GM12878 (cell line): ENCODE measurements around the gene ANKRD33B. TPM values are rescaled to one million over a fixed set of nuclear protein-coding genes. Genes with fewer than 3 reads are reported as not detected.

ENCODE experiments used
- ATAC-seq: fragments of 200-7000 bp; cut with Tn5 transposase; 3 replicates; pipeline ENCODE4 v1.9.1; 2020; ENCODE audit warnings: mild to moderate bottlenecking, moderate library complexity
- BruUV-seq: library from RNA; stranded (reverse); fragments of 400-500 nt; replicated peaks from 2 replicates; lab custom pipeline; 2021; lab: Mats Ljungman, UMichigan
- CTCF ChIA-PET: fragments of 300-600 bp; sonication (Branson Sonifier 250); formaldehyde crosslinking; extraction: SDS; loops from one replicate; lab custom pipeline; 2021; ENCODE audit warnings: inconsistent platforms; lab: Yijun Ruan, JAX
- POLR2A ChIA-PET: fragments of 350-600 bp; formaldehyde crosslinking; extraction: SDS; loops from one replicate; lab custom pipeline; 2021; ENCODE audit warnings: inconsistent platforms; lab: Charles Lee
- RAD21 ChIA-PET: fragments of 300-600 bp; sonication (Branson Sonifier 250); formaldehyde crosslinking; loops from one replicate; lab custom pipeline; 2023; ENCODE audit warnings: antibody characterized with exemption; ENCODE audit not compliant: unreplicated experiment; lab: Charles Lee
- SMC1A ChIA-PET: fragments of 300-600 bp; sonication (Branson Sonifier 250); formaldehyde crosslinking; loops from one replicate; lab custom pipeline; 2023; ENCODE audit not compliant: unreplicated experiment, uncharacterized antibody; lab: Charles Lee
- DNase-seq: peaks from one replicate; pipeline ENCODE4 v3.0.0-alpha.2; 2011; ENCODE audit warnings: low read depth, low spot score
- FAIRE-seq: peaks from 3 replicates; lab custom pipeline; 2011; peaks lifted over from hg19 to GRCh38; lab: Jason Lieb, UNC
- H2AFZ ChIP-seq: 2 replicates; pipeline ENCODE4 v1.6.0; 2011; ENCODE audit warnings: low read depth, low read length, control low read depth; ENCODE audit not compliant: control insufficient read depth
- H3K27ac ChIP-seq: 2 replicates; pipeline ENCODE4 v1.5.1; 2011; ENCODE audit warnings: control low read depth; ENCODE audit not compliant: control insufficient read depth, insufficient read depth
- H3K27me3 ChIP-seq, 2 experiments: replicated peaks in 1 of 2; 2 replicates each; pipeline versions ENCODE4 v1.6.0 to v1.6.1; 2011; ENCODE audit warnings: low read length in 1 of 2; ENCODE audit not compliant: control insufficient read depth in 2 of 2, insufficient read depth in 2 of 2
- H3K36me3 ChIP-seq, 2 experiments: 2 replicates each; pipeline ENCODE4 v1.5.1; 2011; ENCODE audit warnings: low read length in 1 of 2; ENCODE audit not compliant: control insufficient read depth in 2 of 2, insufficient read depth in 2 of 2
- H3K4me1 ChIP-seq: 2 replicates; pipeline ENCODE4 v1.6.1; 2011; ENCODE audit warnings: mild to moderate bottlenecking, low read length, moderate library complexity, mixed read lengths; ENCODE audit not compliant: control insufficient read depth, insufficient read depth
- H3K4me2 ChIP-seq: 2 replicates; pipeline ENCODE4 v1.6.0; 2011; ENCODE audit warnings: control low read depth; ENCODE audit not compliant: control insufficient read depth, insufficient read depth
- H3K4me3 ChIP-seq: fragments of 200-600 bp; sonication (generic); 2 replicates; pipeline ENCODE4 v1.5.1; 2016
- H3K79me2 ChIP-seq: 2 replicates; pipeline ENCODE4 v1.6.0; 2011; ENCODE audit warnings: low read length; ENCODE audit not compliant: control insufficient read depth, insufficient read depth
- H3K9ac ChIP-seq: 2 replicates; pipeline ENCODE4 v1.8.0; 2011; ENCODE audit warnings: low read length, control low read depth, mixed read lengths; ENCODE audit not compliant: control insufficient read depth, insufficient read depth
- H3K9me3 ChIP-seq: replicated peaks from 3 replicates; pipeline ENCODE4 v1.5.1; 2011; ENCODE audit warnings: mild to moderate bottlenecking, low read length; ENCODE audit not compliant: control insufficient read depth, insufficient read depth
- H4K20me1 ChIP-seq: 2 replicates; pipeline ENCODE4 v1.6.0; 2011; ENCODE audit not compliant: control insufficient read depth, insufficient read depth
- LARP7 ChIP-seq: fragments of 450-650 bp; IDR thresholded peaks from 2 replicates; pipeline ENCODE4 v1.6.1; 2017; ENCODE audit warnings: mild to moderate bottlenecking
- NFYA ChIP-seq: IDR thresholded peaks from 2 replicates; pipeline ENCODE4 v1.6.1; 2011; ENCODE audit warnings: low read depth, mild to moderate bottlenecking, low read length, improper control_type of control experiment, borderline replicate concordance
- SIN3A ChIP-seq: IDR thresholded peaks from 2 replicates; pipeline ENCODE4 v1.6.1; 2012; ENCODE audit warnings: low read depth, low read length, improper control_type of control experiment
- WGBS: methylation state at CpG from one replicate; pipeline ENCODE4 v1.1.6; 2016; ENCODE audit warnings: low lambda C conversion rate; ENCODE audit not compliant: insufficient replicate concordance, insufficient coverage; ENCODE audit errors: missing lambda C conversion rate; 5-methylcytosine and 5-hydroxymethylcytosine counted together
- in situ Hi-C: fragments of 300-500 bp; cut with MboI; formaldehyde crosslinking; loops from 9 replicates; pipeline ENCODE4 v1.14.3; 2018; ENCODE audit warnings: mixed read lengths
- intact Hi-C: fragments of 100-400 bp; cut with micrococcal nuclease; formaldehyde crosslinking; loops from one replicate; pipeline ENCODE4 v1.14.2; 2022; ENCODE audit not compliant: unreplicated experiment
- polyA plus RNA-seq, 11 experiments: library from polyadenylated mRNA; depleted of rRNA in 4 of 11; unstranded in 6 of 11; stranded (reverse) in 5 of 11; fragments of >200 nt; fragmentation: Nextera tagmentation in 4 of 11; fragmentation: Illumina TruSeq in 1 of 11; extraction: Ambion mirVana in 4 of 11; extraction: Trizol in 1 of 11; gene quantifications; 1 replicate in 1 of 11; 2 replicates in 10 of 11; pipeline versions ENCODE4 v1.2.1 to v1.2.3, GENCODE V29; 2011 to 2016; ENCODE audit warnings: inconsistent platforms in 2 of 11, missing spikeins in 2 of 11, low read depth in 1 of 11
- total RNA-seq, 4 experiments: library from RNA; depleted of rRNA in 3 of 4; stranded (reverse); fragments of >200 nt in 3 of 4; fragmentation: Illumina TruSeq in 1 of 4; extraction: Trizol in 1 of 4; gene quantifications; 2 replicates each; pipeline versions ENCODE4 v1.2.1 to v1.2.3, GENCODE V29; 2013 to 2021
- TF ChIP-seq, protein P1 (sequence below): fragments of 450-650 bp; IDR thresholded peaks from 2 replicates; pipeline ENCODE4 v1.6.1; 2017; ENCODE audit warnings: mild to moderate bottlenecking
- TF ChIP-seq, protein P2 (sequence below): IDR thresholded peaks from 2 replicates; pipeline ENCODE4 v1.6.1; 2012; ENCODE audit warnings: low read depth, low read length, improper control_type of control experiment
- TF ChIP-seq, protein P3 (sequence below): fragments of 450-650 bp; IDR thresholded peaks from 2 replicates; pipeline ENCODE4 v1.6.1; 2018; ENCODE audit warnings: mild to moderate bottlenecking, low read depth, moderate library complexity; ENCODE audit not compliant: partially characterized antibody

The ANKRD33B gene
- total and polyA plus RNA-seq, 10 of the 15 experiments (the other 5 are each of a cell fraction or from before 2014, with no cell fraction given): 4.9 to 61.6 (median 15.6) TPM

DNA sequence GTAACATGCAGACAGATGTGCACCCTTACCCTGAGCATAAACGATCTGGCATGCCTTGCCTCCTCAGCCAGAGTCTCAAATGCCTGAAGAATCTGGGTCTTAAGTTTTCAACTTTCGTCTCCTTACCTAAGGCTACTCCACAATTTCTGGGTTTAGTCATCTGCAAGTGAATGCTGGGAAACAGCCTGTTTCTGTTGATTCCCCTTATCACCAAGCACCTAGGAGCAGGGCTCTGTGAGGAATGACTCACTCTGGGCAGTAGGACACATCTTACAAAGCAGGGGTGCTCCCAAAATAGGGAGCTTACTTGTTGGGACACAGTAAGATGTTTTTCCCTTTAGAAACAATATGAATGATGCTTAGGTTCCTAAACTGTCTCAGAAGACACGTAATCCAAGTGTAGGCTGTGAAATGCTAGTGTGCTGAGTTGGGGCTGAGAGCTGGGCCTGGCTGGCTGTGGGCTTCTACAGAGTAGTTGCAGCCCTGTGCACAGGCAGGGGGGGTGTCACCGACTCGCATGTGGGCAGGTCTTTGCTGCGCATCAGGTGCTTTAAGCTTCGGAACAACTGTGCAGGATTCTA lies 139.1 kb downstream of the ANKRD33B start:
- FAIRE-seq: no peak
- TF ChIP-seq SIN3A (no peak), NFYA (no peak), LARP7 (no peak)
- TF ChIP-seq, protein P1, sequence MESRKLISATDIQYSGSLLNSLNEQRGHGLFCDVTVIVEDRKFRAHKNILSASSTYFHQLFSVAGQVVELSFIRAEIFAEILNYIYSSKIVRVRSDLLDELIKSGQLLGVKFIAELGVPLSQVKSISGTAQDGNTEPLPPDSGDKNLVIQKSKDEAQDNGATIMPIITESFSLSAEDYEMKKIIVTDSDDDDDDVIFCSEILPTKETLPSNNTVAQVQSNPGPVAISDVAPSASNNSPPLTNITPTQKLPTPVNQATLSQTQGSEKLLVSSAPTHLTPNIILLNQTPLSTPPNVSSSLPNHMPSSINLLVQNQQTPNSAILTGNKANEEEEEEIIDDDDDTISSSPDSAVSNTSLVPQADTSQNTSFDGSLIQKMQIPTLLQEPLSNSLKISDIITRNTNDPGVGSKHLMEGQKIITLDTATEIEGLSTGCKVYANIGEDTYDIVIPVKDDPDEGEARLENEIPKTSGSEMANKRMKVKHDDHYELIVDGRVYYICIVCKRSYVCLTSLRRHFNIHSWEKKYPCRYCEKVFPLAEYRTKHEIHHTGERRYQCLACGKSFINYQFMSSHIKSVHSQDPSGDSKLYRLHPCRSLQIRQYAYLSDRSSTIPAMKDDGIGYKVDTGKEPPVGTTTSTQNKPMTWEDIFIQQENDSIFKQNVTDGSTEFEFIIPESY: no peak
- TF ChIP-seq, protein P2, sequence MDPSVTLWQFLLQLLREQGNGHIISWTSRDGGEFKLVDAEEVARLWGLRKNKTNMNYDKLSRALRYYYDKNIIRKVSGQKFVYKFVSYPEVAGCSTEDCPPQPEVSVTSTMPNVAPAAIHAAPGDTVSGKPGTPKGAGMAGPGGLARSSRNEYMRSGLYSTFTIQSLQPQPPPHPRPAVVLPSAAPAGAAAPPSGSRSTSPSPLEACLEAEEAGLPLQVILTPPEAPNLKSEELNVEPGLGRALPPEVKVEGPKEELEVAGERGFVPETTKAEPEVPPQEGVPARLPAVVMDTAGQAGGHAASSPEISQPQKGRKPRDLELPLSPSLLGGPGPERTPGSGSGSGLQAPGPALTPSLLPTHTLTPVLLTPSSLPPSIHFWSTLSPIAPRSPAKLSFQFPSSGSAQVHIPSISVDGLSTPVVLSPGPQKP: no peak
- TF ChIP-seq, protein P3, sequence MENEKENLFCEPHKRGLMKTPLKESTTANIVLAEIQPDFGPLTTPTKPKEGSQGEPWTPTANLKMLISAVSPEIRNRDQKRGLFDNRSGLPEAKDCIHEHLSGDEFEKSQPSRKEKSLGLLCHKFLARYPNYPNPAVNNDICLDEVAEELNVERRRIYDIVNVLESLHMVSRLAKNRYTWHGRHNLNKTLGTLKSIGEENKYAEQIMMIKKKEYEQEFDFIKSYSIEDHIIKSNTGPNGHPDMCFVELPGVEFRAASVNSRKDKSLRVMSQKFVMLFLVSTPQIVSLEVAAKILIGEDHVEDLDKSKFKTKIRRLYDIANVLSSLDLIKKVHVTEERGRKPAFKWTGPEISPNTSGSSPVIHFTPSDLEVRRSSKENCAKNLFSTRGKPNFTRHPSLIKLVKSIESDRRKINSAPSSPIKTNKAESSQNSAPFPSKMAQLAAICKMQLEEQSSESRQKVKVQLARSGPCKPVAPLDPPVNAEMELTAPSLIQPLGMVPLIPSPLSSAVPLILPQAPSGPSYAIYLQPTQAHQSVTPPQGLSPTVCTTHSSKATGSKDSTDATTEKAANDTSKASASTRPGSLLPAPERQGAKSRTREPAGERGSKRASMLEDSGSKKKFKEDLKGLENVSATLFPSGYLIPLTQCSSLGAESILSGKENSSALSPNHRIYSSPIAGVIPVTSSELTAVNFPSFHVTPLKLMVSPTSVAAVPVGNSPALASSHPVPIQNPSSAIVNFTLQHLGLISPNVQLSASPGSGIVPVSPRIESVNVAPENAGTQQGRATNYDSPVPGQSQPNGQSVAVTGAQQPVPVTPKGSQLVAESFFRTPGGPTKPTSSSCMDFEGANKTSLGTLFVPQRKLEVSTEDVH: no peak
- peaks cover 44% of the 10 kb centered on the region for H3K4me1 ChIP-seq
- peaks cover 11% of the 10 kb centered on the region for H3K79me2 ChIP-seq
- POLR2A ChIA-PET: interaction anchor here (0.5 to 1.2 kb wide), 4 partner anchors 58 to 163 kb away, joined by 3 to 4 read pairs (median 3); partner anchors contain the start of gene DAP
- intact Hi-C loops (loop anchor here (5.0 kb wide), 1 partner anchor 334 kb away; no protein-coding TSS in a partner anchor), in situ Hi-C loops (no loop called here)
- BruUV-seq: no TSS peak
- ATAC-seq: no peak
- WGBS: 67% methylated on average over 7 of the region's 7 CpGs
- H4K20me1 ChIP-seq: no peaks in the 10 kb centered on the region
- no peaks in the 10 kb centered on the region for H3K27me3 ChIP-seq
- no peak overlapping the region for H3K4me3 ChIP-seq
- H3K27ac ChIP-seq: no peak overlapping the region
- no peak overlapping the region for H2AFZ ChIP-seq
- H3K4me2 ChIP-seq: no peak overlapping the region
- RAD21 ChIA-PET: interaction anchor here (0.8 to 2.0 kb wide), 12 partner anchors 8 to 335 kb away, joined by 3 to 12 read pairs (median 4); partner anchors contain the start of gene DAP
- SMC1A ChIA-PET: interaction anchor here (0.7 to 2.4 kb wide), 14 partner anchors 9 to 260 kb away, joined by 3 to 10 read pairs (median 4); no protein-coding TSS in a partner anchor
- CTCF ChIA-PET: interaction anchor here (0.8 to 4.6 kb wide), 26 partner anchors 10 to 420 kb away, joined by 3 to 26 read pairs (median 4); no protein-coding TSS in a partner anchor
- no peak overlapping the region for H3K9ac ChIP-seq
- no peak for DNase-seq
- H3K36me3 ChIP-seq: peaks cover 7 to 9% of the 10 kb centered on the region in 2 experiments
- H3K9me3 ChIP-seq: no peaks in the 10 kb centered on the region
